ENCODE measurements around the gene NMT2. TPM values are rescaled to one million over a fixed set of nuclear protein-coding genes. Genes with fewer than 3 reads are reported as not detected.

The NMT2 gene
- total and polyA plus RNA-seq, 3 donors from 2014 or later, result 35.8 to 68.3 (median 56.6) TPM

DNA sequence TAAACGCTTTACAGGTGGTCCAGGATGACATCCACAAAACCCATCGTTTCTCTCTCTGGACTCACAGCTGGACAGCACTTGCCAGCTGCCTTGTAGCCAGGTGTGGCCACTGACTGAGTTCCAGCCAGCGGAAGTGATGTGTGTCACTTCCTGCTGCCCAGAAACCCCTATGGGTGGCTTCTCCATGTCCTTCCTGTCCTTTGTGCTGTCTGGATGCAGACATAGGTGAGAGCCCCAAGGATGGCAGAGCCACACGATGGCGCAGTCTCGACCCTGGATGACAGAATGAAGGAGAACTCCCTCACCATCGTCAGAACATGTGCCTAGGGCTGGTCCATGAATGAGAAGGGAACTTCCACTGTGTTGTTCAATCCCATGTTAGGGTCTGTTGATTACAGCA lies 22.1 kb downstream of the NMT2 start:
- no peak for DNase-seq
- WGBS, 2 donors, result 84 to 85% methylated on average over 7 of the region's 7 CpGs
- H3K4me3 ChIP-seq, result no peak overlapping the region
- H3K27me3 ChIP-seq, result no peaks in the 10 kb centered on the region
- no peak for TF ChIP-seq POLR2A (IDR thresholded peaks at IDR 0.05)
- no peak for TF ChIP-seq CTCF (IDR thresholded peaks at IDR 0.05)
- H3K4me1 ChIP-seq, result no peaks in the 10 kb centered on the region
- intact Hi-C loops (cut with DNase I; ENCODE audit: low total_unique reads), result no loop called here
- H3K36me3 ChIP-seq (ENCODE audit: low read depth, missing control alignments), result no peaks in the 10 kb centered on the region
- H3K27ac ChIP-seq, result no peak overlapping the region
- H3K9me3 ChIP-seq, result no peaks in the 10 kb centered on the region

DNA sequence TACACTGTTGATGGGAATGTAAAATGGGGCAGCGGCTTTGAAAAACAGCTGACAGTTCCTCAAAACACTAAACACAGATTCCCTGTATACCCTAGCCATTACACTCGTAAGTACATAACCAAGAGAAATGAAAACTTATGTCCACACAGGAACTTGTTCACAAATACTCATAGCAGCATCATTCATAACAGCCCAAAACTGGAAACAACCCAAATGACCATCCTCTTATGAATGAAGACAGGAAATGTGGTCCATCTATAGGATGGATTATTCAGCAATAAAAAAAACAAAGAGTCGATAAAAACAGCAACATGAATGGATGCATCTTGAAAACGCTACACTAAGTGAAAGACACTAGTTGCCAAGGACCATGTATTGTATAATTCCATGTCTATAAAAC lies 23.7 kb downstream of the NMT2 start:
- no peak overlapping the region for H3K27ac ChIP-seq
- no peaks in the 10 kb centered on the region for H3K27me3 ChIP-seq
- TF ChIP-seq POLR2A (IDR thresholded peaks at IDR 0.05) (no peak), CTCF (IDR thresholded peaks at IDR 0.05) (no peak)
- no peaks in the 10 kb centered on the region for H3K36me3 ChIP-seq (ENCODE audit: low read depth, missing control alignments)
- no peaks in the 10 kb centered on the region for H3K9me3 ChIP-seq
- WGBS, 2 donors, result 59 to 84% methylated on average over 4 of the region's 4 CpGs
- no peak overlapping the region for H3K4me3 ChIP-seq
- no peak for DNase-seq
- intact Hi-C loops (cut with DNase I; ENCODE audit: low total_unique reads), result no loop called here
- no peaks in the 10 kb centered on the region for H3K4me1 ChIP-seq

DNA sequence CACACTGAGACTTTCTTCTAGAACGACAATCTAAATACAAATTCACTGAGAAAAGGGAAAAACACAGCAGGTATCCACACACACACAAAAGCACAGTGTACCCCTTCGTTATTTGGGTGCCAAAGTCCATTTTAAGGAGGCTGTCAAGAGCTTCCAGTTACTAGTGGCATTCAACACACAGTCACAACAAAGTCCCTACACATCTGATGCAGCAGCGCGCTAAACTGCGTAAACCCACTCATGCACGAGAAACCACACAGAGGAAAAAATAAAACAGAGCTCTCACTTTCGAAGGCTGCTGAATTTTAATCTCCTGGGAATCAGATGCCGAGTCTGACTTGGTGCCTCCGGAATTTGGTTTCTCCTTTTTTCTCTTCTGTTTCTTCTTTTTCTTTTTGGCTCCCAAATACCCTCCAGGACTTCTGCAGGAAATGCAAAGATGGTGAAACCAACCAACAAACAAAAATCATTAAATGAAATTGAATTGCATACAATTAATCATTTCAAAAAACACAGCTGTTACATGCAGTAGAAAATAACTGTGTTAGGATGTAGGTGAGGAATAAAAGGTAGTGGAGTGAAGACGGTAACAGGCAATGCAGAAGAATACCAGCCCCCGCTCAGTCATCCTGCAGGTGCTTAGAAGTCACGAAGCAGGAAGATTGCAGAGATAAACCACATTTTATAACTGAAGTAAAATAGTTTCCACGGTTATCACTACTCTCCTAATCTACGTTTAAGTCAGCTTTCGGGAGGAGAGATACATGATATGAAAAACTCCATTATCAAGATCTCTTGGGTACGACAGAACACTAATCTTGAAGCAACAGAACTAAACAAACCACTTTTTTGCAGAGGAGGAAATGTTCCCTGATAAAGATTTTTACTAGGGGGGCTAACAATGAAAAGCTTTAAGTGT lies 27.1 kb downstream of the NMT2 start:
- Histone ChIP-seq H3K36me3 (ENCODE audit: low read depth, missing control alignments) (no peaks in the 10 kb centered on the region), H3K27me3 (no peaks in the 10 kb centered on the region), H3K27ac (no peak overlapping the region), H3K4me1 (no peaks in the 10 kb centered on the region), H3K4me3 (no peak overlapping the region), H3K9me3 (no peaks in the 10 kb centered on the region)
- no peak for DNase-seq
- intact Hi-C loops (cut with DNase I; ENCODE audit: low total_unique reads), result no loop called here
- WGBS, 2 donors, result 65 to 71% methylated on average over 16 of the region's 16 CpGs
- TF ChIP-seq POLR2A (IDR thresholded peaks at IDR 0.05) (no peak), CTCF (IDR thresholded peaks at IDR 0.05) (no peak)

DNA sequence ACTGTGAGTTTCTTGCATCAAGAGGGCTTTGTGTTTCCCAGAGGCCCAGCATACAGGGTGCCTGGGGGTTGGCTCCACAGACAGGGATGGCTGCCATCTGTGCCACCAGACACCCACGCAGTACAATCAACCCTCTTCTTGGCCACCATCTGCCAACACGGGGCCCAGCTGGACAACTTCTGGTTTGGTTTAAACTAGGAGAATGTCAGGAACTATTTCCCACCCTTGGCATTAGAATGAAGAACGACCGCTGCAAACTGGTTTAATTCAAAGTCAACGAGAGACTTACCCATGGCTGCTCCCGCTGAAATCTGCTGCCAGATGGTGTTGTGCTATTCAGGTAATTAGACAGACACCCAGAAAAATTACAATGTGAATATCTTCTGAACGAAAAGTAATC lies 27.8 kb downstream of the NMT2 start:
- H3K9me3 ChIP-seq, result no peaks in the 10 kb centered on the region
- no peak overlapping the region for H3K27ac ChIP-seq
- no peaks in the 10 kb centered on the region for H3K27me3 ChIP-seq
- no peak for DNase-seq
- H3K36me3 ChIP-seq (ENCODE audit: low read depth, missing control alignments), result no peaks in the 10 kb centered on the region
- no peak overlapping the region for H3K4me3 ChIP-seq
- intact Hi-C loops (cut with DNase I; ENCODE audit: low total_unique reads), result no loop called here
- TF ChIP-seq POLR2A (IDR thresholded peaks at IDR 0.05) (no peak), CTCF (IDR thresholded peaks at IDR 0.05) (no peak)
- WGBS, 2 donors, result 89 to 90% methylated on average over 7 of the region's 7 CpGs
- no peaks in the 10 kb centered on the region for H3K4me1 ChIP-seq

DNA sequence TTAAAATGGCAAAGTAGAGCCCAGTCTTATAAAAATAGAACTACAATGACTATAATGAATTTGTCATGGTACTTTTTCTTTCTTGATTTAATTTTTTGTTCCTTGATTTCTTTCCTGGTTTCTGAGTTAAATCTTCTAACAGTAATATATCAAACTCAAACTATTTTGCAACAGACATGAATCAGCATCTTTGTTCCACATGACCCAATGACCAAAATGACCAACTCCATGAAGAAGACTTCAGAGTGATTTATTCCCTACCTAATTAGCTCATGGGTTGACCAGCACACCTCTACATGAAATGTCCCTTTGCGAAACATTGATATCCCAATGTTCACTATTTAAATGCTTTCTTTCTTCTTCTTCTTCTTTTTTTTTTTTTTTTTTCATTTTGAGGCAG lies 30.9 kb downstream of the NMT2 start:
- Histone ChIP-seq H3K4me3 (no peak overlapping the region), H3K27me3 (no peaks in the 10 kb centered on the region), H3K27ac (no peak overlapping the region), H3K4me1 (no peaks in the 10 kb centered on the region), H3K36me3 (ENCODE audit: low read depth, missing control alignments) (peaks cover 4% of the 10 kb centered on the region), H3K9me3 (no peaks in the 10 kb centered on the region)
- intact Hi-C loops (cut with DNase I; ENCODE audit: low total_unique reads), result no loop called here
- no peak for TF ChIP-seq POLR2A (IDR thresholded peaks at IDR 0.05)
- TF ChIP-seq CTCF (IDR thresholded peaks at IDR 0.05), result no peak
- DNase-seq, result no peak
- 90 to 100% methylated on average over 1 of the region's 1 CpG for WGBS, 2 donors

Measured in testis (tissue), 3 donors.